Lower leg skin (tissue), 3 donors: ENCODE results near the gene MDM2.

Experiments
- POLR2A ChIP-seq, 2 donors: fragments of 450-650 bp; IDR thresholded peaks; one replicate each; pipeline ENCODE4 v1.6.1; 2016 to 2017; ENCODE audit warnings: antibody characterized with exemption in 2 of 2, mild to moderate bottlenecking in 1 of 2, moderate library complexity in 1 of 2
- TF ChIP-seq, protein P1 (sequence below), 3 donors: fragments of 450-650 bp; IDR thresholded peaks; one replicate each; pipeline ENCODE4 v1.5.1; 2016; ENCODE audit warnings: antibody characterized with exemption in 3 of 3, mild to moderate bottlenecking in 3 of 3, moderate library complexity in 2 of 3

- TF ChIP-seq, protein P1, sequence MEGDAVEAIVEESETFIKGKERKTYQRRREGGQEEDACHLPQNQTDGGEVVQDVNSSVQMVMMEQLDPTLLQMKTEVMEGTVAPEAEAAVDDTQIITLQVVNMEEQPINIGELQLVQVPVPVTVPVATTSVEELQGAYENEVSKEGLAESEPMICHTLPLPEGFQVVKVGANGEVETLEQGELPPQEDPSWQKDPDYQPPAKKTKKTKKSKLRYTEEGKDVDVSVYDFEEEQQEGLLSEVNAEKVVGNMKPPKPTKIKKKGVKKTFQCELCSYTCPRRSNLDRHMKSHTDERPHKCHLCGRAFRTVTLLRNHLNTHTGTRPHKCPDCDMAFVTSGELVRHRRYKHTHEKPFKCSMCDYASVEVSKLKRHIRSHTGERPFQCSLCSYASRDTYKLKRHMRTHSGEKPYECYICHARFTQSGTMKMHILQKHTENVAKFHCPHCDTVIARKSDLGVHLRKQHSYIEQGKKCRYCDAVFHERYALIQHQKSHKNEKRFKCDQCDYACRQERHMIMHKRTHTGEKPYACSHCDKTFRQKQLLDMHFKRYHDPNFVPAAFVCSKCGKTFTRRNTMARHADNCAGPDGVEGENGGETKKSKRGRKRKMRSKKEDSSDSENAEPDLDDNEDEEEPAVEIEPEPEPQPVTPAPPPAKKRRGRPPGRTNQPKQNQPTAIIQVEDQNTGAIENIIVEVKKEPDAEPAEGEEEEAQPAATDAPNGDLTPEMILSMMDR (IDR thresholded peaks at IDR 0.05), result no peak
- TF ChIP-seq POLR2A (IDR thresholded peaks at IDR 0.05), result no peak
Observed at GRCh38 chr12:68839183-68840147, 31.5 kb downstream of the MDM2 start.
